HG02885 (cell line): Measurements from ENCODE around the gene HOXA4.

Experiments
- ATAC-seq: cut with Tn5 transposase; IDR thresholded peaks from one replicate; pipeline ENCODE4 v1.9.1; 2021; ENCODE audit warnings: mild to moderate bottlenecking; ENCODE audit not compliant: unreplicated experiment, poor library complexity

The HOXA4 gene

DNA sequence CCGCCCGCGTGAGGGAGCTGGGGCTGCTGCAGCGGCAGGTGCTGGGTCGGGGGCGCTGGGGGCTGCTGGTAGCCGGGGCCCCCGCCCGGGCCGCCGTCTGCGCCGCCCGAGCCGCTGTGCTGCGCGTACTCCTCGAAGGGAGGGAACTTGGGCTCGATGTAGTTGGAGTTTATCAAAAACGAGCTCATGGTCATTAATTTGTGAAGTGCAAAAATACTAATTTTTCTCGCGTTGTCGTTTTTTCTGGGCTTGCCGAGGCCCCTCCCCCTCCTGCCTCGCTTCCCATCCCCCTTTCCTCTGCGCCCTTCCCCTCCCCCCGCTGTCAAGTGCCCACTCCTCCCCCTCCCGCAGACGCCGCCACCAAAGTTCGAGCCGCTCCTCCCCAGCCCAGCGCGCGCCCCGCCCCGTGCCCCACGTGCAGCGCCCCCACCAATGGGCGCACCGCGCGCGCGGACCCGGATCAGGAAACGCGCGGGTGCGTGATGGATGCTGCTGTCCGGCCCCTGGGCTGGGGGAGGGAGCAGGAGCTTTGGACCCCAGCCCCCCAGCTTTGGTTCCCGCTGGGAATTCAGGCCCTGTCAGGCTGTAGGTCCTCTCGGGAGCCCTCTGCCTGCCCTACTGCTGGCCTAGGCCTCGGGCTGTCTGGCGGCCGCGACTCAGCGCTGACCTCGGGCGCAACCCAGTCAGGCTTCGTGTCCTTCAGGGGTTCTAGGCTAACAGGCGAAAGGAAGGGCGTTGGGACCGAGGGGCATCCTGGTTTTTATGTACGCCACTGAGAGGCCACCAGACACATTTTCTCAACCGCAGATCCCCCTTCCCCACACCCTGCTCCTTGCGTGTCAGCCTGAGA, at the start of gene HOXA4:
Gene HOXA4 (minus strand): TSS at position 218 of the 850 bp plus-strand sequence. CDS start 24 bp downstream, at position 194.
- ATAC-seq, result peak; percentile 71

DNA sequence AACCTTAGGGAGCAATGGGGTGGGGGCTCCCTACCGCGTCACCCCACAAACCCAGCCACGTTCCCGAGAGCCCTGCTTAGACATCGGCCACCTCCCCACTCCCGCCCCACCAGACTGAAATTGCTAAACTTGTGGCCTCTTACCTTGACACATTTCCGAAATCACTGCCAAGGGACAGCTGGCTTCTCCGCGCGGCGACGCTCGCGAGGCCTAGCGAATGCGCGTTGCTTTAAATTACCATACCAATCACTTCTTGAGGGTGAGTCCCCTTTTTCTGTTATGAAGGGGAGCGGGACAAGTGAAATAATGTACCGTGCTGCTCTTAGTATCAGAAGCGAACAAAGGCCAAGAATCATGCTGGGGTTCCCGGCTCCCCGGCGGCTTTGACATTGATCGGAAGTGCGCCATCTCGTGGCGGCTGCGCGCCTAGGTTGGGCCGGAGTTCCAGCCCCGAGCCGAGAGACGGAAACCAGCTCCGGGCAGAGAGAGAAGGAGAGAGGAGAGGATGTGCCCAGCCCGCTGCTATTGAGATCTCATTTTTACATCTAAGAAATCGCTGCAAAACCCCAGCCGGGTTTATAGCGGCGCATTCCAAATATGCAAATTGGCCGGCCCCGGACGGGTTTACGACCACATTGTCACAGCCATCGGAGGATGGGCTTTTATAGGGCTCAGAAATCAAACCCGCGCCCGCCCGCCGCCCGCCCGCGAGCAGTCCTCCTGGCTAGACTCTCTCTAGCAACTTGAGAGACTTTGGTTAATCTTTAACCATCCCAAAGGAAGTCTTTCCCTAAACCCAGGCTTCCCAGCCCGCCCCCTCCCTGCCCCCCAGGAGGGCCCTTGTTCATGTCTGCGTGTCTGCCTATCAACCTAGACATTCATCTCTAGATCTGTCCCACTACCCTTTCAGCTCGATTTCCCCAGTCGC, 49.2 kb upstream of the HOXA4 start:
- no peak for ATAC-seq

DNA sequence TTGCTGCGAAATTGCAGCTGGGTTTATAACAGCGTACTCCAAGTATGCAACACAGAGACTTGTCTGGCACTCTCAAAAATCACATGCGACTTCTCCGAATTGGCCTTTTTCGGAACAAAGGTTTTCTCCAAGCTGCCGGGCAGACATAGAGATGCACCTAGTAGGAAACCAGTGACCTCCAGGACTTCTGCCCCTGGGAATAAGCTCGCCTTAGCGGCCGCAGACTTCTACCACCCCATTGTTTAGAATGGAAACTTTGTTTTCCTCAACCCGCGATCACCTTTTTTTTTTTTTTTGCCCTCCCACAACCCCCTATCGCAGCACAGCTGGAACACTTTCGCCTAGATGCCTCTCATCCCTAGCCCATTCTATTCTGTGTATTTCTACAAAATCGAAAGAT, 48.5 kb upstream of the HOXA4 start:
- no peak for ATAC-seq

DNA sequence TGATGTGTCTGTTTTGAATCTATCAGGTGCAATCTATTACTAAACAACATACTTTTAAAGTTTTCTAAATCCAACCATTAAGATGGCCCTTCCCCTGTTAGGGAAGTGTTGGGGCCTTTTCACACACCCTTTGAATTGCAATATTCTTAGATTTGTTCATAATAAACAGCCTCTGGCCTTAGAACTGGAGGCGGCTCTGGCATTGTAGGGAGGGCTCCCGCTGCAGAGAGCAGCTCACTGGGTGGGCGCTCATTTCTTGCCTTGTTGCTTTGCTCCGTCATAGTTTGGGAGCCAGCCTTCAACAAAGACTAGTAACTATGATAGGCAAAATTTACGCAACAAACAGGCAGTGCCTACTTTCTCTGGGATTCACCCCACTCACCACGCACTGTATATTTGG, 47.8 kb upstream of the HOXA4 start:
- ATAC-seq, result no peak

DNA sequence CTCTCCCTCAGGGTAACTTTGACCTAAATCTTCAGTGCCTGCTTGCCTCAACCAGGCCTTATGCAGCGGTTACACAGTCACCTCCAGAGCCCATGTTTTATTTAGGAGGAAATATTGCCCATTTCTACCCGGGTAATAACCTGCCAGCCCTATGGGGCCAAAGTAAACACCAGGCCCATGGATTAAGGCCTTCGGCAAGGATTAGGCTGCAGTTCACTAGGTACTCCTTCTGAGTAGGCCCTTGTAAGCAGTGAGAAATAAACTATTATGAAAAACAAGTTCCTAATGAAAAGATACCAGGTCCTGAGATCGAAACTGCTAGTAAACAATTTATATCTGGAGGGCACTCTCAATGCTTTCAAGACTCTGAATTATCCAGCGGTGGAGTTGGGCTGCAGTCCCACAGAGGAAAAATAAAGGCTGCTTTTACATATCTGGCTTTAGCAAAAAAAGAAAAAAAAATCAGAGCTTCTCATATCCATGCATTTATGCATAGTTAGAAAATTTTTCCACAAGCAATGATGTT, 47.3 kb upstream of the HOXA4 start:
- no peak for ATAC-seq

DNA sequence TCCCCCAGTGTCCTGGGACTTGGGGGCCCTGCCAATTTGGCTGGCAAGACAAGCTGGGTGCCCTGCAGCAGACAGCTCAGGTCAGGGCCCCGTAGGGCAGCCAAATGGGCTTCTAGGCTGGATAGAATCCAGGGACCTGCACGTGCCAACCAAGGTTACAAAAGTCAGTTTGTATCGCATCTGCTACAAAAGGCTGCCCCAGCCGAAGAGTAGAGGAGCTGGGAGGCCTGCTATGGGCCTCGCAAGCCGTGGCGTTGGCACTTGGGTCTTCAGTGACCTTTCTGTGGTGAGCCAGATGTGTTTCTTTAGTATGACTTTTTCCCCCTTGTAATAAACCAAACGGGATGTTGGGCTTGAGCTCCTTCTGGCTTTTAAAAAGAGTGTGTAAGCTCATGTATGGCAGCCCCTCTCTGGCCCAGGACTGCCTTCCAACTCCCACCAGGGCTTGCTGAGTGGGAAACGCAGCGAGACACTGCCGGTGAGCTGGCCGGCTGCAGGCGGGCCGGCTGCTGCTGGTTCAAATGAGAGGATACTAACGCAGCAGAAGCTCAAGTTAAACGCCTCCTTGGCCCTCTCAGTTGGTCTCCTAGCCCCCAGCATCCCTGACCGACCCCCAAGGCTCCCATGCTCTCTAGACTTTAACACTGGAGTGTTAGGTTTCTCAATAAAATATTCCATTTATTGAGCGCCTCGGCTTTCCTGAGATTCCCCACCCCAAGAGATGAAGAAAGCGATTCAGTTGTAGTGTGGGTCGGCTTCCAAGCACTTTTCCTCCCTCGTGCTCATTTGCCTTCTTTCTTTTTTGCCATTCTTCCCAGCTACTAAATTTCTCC, 46.6 kb upstream of the HOXA4 start:
- ATAC-seq, result no peak

DNA sequence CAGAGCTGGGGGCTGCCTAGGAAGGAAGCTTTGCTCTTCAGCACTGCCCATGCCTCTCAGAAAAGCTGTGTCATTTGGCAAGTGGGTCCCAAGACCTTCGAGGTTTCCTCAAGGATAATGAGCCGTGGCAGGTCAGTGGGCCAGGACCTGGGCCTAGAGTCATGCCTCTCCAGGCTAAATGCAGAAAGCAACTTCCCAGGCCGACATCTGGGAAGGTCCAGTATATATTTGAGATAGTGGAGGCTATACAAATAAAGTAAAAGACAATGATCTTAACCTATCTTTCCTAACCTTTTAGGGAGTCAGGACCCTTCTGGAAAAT, 45.9 kb upstream of the HOXA4 start:
- ATAC-seq, result no peak

DNA sequence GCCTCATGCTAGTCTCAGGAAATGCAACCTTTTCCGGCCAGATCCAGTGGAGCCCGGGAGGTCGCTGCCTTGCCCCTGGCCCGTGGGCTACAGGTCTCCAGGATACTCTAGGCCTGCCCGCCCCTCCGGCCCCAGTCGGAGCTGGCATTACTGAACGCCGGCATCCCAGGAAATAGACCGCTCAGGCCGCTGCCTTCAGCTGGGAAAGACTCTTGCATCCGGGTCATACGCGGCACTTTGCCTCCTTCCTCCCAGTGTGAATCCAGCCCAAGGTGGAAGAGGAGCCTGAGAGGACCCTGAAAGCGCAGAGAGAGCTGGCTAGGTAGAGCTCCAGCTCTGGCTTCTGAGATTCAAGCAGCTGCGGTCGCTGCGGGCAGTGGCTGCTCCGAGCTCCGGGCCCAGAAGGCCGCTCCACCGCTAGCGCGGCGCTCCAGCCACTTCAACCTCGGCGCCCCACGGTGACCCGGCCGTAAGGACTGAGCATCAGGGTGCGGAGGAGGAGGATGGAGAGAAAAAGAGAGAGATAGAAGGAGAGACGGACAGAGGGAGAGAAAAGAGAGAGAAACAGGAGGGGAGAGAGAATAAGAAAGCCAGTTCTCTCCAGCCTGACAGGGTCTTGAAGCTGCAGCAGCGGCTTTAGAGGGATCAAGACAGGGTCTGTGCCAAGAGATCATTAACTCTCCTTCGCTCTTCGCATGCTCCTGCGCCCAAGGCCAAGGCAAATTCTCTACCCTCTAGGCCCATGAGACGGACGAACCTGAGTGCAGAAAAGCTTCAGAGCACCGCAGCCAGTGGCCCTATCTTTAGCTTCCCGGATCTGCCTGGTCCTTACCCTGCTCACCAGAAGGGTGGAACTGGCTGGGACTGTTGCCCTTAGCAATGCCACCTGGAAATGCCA, 45.3 kb upstream of the HOXA4 start:
- ATAC-seq, result no peak

DNA sequence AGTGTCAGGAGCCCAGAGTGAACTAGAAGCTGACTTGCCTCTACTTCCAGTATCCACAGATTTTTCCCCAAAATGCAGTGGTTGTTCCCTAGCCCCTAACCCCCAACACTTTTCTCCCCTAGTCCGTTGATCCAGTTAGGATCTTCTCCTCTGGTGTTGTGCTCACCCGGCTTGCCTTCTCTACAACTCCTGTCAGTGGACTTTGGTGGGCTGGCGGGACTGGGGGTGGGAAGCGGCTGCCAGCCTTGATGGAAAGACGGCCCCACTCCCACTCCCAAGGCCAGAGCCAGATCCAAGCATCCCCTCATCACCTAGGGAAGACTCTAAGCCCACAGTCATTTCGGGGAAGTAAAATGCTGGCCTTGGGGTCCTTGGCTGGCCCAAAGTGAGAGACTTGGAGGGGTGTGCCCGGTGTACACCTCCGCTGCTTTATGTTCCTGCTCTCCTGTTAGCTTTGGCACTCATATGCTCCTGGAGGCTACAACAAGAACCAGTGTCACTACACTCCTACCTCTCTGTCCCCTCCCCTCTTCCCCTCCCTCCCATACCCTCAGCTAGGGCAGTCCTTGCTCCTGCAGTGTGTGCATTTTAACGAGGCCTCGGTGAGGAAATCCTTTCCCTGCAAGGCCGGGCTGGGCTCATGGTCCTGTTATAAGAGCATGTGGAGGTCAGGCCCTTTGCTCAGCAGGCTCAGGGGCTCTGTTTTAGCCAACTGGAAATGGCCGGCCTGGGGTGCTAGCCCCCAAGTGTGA, 44.5 kb upstream of the HOXA4 start:
- ATAC-seq, result no peak

DNA sequence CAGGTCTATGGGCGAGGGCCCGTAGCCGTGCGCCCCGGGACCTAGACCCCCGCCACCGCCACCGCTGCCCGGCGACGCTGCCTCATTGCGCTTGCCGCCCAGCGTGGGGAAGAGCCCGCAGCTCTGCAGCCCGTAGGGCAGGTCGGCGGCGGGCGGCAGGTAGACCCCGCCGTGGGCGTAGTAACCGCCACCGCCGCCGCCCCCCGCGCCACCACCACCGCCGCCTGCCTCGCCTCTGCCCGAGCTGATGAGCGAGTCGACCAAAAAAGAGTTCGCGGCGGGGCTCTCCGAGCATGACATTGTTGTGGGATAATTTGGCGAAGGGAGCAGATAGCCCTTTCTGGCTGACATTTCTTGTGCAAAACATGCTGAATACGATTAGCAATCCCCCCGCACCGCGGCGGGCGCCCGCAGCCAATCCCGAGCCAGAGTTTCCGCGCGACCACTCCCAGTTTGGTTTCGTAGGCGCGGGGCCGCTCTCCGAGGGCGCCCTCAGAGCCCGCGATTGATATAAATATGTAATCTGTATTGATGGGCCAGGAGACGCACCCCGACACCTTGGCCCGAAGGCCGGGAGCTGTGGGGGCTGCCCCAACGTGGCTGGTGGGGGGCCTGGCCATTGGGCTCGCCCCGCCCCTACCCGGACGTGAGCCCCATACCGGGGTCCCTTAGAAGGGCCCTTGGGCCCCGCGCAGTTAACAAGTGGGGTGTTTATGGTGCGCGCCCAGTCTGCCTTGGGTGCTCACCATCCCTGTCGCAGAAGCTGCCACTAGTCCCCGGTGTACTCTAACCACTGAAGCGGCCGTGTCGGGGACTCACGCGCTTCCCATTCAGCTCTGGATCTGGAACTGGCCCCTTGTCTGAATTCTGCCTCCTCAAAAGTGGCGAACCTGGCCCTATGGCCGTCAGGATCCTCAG, 43.7 kb upstream of the HOXA4 start, which contains the start of gene HOXA10:
Gene HOXA10 (minus strand): TSS at position 365 of the 918 bp plus-strand sequence. CDS start 14 bp downstream, at position 351.
- no peak for ATAC-seq

DNA sequence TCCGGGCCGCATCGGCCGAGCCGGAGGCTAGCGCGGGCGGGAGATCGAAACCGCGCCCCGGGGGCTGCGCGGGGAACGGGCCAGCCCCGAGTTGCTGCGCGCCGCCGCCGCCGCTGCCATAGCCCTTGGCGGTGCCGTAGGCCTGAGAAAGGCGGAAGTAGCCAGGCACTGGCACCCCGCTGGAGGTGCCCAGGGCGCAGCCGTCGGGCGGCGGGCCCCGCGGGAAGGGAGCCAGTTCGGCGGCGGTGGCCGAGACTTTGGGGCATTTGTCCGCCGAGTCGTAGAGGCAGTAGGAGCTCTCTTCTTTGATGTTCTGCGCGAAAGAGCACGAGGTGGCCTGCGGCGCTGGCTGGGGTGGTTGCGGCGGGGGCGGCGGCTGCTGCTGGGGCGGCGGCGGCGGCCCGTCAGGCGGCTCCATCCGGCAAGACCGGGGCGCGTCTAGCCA, 43.0 kb upstream of the HOXA4 start:
- no peak for ATAC-seq

DNA sequence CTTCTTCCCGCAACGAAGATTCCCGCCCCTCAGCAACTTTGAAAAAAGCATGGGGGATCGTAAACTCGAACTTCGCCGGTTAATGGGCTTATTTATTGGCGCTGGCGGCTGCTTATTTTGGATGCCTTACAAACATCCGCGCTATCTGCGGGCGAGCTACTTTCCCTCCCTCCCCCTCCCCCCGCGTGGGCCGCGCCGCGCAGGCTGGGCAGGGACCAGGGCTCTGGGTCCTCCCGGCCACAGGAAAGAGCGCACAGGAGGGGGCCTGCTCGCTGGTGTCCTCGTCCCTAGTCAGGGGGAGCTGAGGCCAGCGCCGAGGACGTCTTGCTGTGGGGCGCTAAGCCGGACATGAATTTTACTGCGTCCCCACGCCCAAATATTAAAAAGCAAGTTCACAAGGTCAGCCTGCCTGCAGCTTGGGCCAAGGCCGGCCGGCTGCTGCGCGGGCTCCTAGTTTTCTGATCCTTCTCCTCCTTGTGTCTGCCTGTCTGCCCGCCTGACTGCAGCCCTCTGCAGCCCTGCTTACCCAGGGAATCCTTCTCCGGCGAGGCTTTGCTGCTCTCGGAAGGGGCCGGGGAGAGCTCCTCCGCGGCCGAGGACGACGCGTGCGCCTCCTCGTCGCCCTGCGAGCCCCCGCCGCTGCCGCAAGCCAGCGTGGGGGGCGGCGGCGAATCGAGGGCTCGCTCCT, 42.4 kb upstream of the HOXA4 start:
- ATAC-seq, result no peak

DNA sequence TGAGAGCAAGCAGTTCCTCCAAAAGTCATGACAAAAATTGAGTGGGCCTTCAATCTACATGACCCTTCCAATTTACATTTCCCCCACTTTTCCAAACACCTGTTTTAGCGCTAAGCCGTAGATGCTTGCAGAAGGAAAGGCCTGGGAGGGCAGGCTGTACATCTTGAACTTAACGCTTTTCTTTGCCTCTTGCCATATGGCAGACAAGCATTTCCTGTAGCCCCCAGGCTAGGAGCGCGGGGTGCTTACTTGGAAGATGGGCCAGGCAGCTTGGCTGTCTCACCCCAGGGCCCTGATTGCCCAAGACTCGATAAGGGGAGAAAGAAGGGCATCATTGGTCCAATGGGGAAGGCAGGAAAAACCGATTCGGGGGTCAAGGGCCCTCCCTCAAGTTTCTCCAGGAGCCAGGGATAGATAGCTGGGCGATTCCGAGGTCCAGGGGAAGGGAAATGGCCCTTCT, 41.8 kb upstream of the HOXA4 start:
- ATAC-seq, result no peak

DNA sequence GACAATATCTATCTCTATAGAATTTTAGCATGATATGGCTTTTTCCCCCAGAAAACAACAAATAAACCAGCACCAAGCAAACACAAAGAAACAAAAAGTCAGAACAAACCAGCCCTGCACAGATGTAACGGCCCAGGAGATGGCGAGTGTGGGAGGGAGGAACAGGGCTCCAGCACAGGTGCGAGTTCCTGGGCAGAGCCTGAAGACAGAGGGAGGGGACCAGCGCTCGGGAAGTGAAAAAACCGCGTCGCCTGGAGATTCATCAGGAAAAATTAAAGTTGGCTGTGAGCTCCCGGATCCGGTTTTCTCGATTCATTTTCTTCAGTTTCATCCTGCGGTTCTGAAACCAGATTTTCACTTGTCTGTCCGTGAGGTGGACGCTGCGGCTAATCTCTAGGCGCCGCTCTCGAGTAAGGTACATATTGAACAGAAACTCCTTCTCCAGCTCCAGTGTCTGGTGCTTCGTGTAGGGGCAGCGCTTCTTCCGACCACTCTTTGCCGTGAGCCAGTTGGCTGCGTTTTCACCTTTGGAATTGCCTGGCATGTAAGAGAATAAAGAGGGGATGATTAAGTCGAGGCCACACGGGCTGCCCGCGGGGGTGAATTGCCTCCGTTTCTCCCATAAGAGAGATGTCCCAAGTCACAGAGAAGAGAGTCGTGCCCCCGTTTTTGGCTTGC, 41.2 kb upstream of the HOXA4 start:
- ATAC-seq, result no peak

DNA sequence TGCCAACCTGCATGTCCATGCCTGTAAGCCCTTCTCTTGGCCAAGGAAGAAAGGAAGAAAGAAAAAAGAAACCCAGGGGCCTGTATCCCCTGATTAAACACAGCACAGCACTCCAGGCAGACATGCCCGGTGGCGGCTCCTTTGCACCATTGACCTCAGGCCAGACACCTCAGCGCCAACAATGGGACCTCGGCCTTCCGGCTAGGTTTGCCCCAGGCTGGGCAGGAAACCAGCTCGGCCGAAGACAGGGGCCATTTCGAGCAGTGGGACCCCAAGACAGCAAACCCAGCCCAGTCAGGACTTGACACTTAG, 40.7 kb upstream of the HOXA4 start:
- no peak for ATAC-seq
